Brain microvascular endothelial cell (primary cell): ENCODE results near the gene EEF1E1.
"Not testable (repeated sequence)": the region's sequence is repeated elsewhere in the genome, so short reads cannot be mapped to it uniquely, and the experiment has no call there.

Experiments
- DNase-seq: peaks from one replicate; pipeline ENCODE4 v3.0.0-alpha.2; 2020
- H3K27ac ChIP-seq: fragments of 250-450 bp; sonication (Bioruptor Pico); 2 replicates; pipeline ENCODE4 v1.5.1; 2020; ENCODE audit warnings: mild to moderate bottlenecking, moderate library complexity
- H3K27me3 ChIP-seq: fragments of 250-450 bp; sonication (Bioruptor Pico); replicated peaks from 2 replicates; pipeline ENCODE4 v1.5.1; 2020; ENCODE audit warnings: mild to moderate bottlenecking
- H3K36me3 ChIP-seq: fragments of 250-450 bp; sonication (Bioruptor Pico); replicated peaks from 2 replicates; pipeline ENCODE4 v1.5.1; 2020; ENCODE audit warnings: mild to moderate bottlenecking
- H3K4me3 ChIP-seq: 2 replicates; pipeline ENCODE4 v1.5.1; 2011; ENCODE audit warnings: low read depth, mild to moderate bottlenecking, control low read depth, low read length, moderate library complexity
- CTCF ChIP-seq: IDR thresholded peaks from 2 replicates; pipeline ENCODE4 v1.5.1; 2011; ENCODE audit warnings: low read depth, mild to moderate bottlenecking, moderate library complexity, low read length, control low read depth, inconsistent platforms; ENCODE audit errors: missing control alignments
- in situ Hi-C: cut with HindIII; loops from 2 replicates; pipeline ENCODE4 v1.10.0; 2017; ENCODE audit warnings: low sequenced_read_pairs, low pct_ligation_motif_present

Gene EEF1E1

GRCh38 chr6:8043221-8043620 lies 59.1 kb downstream of the EEF1E1 start:
- no peak for TF ChIP-seq CTCF
- H3K36me3 ChIP-seq, result no peaks in the 10 kb centered on the region
- H3K4me3 ChIP-seq, result no peak overlapping the region
- in situ Hi-C loops, result no loop called here
- no peaks in the 10 kb centered on the region for H3K27me3 ChIP-seq
- no peak overlapping the region for H3K27ac ChIP-seq
- DNase-seq, result no peak

- TF ChIP-seq CTCF, result no peak
- in situ Hi-C loops, result no loop called here
- no peak for DNase-seq
These were observed 60.3 kb downstream of the EEF1E1 start for GRCh38 chr6:8041913-8042583.

GRCh38 chr6:8034107-8034506 lies 68.2 kb downstream of the EEF1E1 start:
- H3K36me3 ChIP-seq, H3K27me3 ChIP-seq, H3K4me3 ChIP-seq, H3K27ac ChIP-seq, DNase-seq, in situ Hi-C loops: not testable (repeated sequence)

More at GRCh38 chr6:8041913-8042583, 60.3 kb downstream of the EEF1E1 start:
- Histone ChIP-seq H3K27me3 (no peaks in the 10 kb centered on the region), H3K4me3 (no peak overlapping the region), H3K36me3 (no peaks in the 10 kb centered on the region), H3K27ac (no peak overlapping the region)

GRCh38 chr6:8030920-8031319 lies 71.4 kb downstream of the EEF1E1 start:
- no peaks in the 10 kb centered on the region for H3K27me3 ChIP-seq
- in situ Hi-C loops, result no loop called here
- no peak for DNase-seq
- TF ChIP-seq CTCF, result no peak
- no peaks in the 10 kb centered on the region for H3K36me3 ChIP-seq
- no peak overlapping the region for H3K4me3 ChIP-seq
- H3K27ac ChIP-seq, result no peak overlapping the region
